HG03064 (cell line): Measurements from ENCODE around the gene ARF3.
A peak's percentile ranks its signal among the peaks of the same experiment; 100 is the strongest.

Experiments used
- ATAC-seq: cut with Tn5 transposase; IDR thresholded peaks from one replicate; pipeline ENCODE4 v1.9.1; 2021; ENCODE audit warnings: low read depth; ENCODE audit not compliant: unreplicated experiment

Gene ARF3

DNA sequence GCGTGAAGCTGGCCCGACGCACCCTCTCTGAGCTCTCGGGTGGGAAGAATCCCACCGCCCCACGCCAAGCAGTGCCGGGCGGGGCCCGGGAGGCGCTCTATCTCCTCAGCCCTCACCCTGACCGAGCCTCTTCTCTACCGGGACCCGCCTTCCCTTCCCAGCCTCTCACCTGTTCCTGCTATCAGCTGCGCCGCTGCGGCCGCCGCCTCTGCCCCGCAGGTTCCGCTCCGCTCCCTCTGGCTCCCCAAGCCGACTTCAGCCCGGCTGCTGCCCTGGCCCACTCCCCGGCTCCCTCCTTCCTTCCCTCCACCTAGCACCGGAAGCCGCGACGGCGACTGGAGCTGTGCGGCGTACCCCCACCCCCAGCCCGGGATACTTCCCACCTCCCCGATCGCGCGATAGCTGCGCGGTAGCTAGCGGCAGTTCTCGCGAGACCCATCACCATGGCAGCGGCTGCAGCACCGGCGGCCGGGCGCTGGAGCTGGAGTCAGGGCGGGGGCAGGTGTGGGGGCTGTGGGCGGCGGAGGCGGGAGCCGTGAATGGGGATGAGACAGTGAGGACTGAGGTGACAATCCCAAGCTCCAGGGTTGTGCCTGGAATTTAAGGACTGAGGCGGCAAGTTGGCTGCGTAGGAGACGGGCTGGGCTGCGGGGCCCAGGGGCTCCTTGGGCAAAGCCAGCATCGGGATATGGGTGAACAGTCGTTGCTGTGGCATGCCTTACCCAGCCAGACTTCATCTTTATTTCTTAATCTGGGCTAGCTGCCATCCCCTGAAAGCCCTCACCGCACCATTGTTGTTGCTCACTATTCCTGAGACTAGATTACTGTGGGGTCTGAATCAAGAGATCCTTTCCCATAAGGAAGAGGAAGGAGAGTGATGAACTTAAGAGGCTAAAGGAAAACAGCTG, at the start of gene ARF3:
Gene ARF3, minus strand, starts transcription at position 347 of the 908 bp plus-strand sequence. CDS start 16,392 bp downstream, outside the sequence.
- peak; percentile 82 for ATAC-seq

DNA sequence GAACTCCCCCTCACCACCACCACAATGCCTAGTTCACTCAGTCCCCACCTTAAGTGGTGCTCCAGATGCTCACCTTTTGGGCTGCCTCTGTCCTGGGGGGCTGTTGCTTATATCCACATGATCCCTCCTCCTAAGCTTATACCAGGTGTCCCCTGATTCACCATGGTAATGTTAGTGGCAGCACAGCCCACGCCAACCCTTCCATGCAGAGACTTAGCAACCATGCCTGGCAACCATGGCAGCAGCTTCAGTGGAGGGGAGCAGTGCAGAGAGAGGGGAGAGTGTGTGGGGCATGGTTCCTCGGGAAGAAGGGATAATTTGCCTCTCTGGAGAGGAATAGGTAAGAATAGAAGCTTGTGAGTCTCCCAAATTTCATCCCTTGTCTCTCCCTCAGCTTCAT, 43.1 kb upstream of the ARF3 start:
- ATAC-seq, result no peak

DNA sequence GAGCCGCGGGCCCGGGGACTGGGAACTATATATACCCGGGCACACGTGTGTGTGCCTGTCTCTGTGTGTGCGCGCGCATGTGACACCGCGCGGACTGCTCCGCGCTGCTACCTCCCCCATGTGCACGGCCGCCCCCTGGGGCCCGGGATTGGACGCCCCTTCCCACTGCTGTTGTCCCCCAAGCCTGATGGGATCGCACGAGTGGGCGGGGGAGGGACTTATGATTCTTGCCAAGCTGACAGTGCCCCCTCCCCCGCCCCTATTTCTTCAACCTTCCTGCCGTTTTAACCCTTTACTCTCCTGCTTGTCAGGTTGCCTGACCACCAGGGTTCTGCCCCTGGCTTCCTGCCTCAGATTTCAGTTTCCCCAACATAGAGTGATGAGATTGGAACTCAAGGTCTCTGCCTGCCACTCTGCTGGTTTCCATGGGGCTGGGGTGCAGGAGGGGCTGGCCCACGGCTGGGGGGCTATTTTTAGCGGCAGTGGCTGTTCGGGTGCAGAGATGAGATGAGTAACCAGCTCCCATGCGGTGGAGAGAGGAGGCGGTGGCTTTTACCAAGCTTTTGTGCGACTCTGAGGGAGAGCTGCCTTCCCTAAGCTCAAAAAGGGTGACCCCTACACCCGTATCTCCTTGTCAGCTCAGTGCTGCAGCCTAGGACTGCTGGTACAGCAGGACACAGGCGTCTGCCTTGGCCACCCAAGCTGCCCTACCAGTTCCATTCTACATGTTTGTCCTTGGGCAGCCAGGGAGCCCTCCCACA, 42.3 kb upstream of the ARF3 start, which contains the start of gene DDN:
Gene DDN, minus strand, starts transcription at position 5 of the 761 bp plus-strand sequence. CDS start 88 bp downstream, outside the sequence.
- ATAC-seq, result no peak

DNA sequence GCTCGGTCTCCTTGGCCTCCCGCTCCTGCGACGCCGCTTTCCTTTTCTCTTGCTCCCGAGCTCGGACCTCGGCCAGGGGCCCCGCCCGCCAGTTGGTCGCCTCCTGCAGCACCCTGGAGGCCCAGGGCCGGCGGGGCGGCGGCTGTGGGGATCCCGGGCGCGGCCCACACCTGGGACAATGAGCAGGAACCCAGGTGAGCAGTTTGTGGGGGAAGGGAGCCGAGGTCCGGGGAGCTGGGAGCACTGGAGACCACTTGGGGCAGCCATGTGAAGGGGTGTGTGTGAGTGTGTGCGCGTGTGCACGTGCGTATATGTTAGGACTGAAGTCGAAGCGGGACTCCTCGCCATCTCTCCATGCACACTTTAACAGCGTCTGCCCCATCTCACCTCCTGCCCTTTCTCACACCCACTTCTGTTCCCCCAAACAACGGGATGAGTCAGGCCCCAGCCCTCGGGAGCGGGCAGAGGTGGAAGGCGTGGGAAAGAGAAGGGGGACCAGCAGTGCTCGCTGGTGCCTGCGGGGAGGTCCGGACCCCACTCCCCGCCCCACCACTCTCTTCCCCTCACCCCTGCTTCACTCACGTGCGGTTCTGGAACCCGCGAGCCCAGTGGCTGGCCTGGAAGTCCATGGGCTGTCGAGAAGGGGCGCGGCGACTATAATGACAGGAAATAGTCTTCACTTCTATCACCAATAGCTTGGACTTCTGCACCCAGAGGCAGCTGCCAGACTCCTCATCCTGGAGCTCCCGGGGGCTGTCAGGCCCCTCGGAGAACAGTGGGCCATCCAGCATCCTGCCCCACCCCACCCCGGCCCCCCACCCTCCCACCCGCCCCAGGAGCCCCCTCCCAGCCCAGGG, 41.4 kb upstream of the ARF3 start:
- no peak for ATAC-seq

DNA sequence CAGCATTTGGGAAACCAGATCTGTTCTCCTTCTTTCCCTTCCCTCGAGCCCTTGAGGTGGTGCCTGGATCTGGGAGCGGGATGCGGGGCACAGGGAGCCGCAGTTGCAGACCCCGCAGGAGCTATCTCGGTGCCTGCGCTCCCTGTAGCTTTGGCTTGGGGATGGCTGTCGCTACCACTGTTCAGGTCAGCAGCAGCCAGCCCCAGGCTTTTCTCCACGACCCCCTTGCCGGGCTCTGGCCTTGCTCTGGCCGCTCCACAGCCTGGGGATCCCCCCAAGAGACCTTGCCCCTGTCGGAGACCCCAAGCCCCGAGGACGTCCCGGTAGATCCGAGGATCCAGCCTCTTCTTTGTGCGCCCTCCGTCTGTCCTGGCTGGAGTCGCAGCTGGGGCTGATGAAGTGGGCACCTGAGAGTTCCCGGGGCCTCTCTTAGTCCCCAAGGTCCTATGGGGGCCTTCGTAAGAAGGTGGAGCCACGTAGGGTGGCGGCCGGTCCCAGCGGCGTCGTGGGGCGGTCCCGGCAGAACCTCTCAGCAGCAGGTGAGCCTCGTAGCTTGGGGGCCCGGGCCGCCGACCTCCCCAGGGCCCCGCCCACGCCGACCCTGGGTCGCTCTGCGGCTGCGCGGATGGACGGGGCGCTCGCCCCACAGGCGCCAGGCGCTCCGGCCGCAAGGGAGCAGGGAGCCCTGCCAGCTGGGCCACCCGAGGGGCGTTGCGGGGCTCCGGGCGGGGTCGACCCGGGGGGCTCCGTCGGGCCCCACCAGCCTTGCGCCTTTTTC, 40.6 kb upstream of the ARF3 start:
- no peak for ATAC-seq

DNA sequence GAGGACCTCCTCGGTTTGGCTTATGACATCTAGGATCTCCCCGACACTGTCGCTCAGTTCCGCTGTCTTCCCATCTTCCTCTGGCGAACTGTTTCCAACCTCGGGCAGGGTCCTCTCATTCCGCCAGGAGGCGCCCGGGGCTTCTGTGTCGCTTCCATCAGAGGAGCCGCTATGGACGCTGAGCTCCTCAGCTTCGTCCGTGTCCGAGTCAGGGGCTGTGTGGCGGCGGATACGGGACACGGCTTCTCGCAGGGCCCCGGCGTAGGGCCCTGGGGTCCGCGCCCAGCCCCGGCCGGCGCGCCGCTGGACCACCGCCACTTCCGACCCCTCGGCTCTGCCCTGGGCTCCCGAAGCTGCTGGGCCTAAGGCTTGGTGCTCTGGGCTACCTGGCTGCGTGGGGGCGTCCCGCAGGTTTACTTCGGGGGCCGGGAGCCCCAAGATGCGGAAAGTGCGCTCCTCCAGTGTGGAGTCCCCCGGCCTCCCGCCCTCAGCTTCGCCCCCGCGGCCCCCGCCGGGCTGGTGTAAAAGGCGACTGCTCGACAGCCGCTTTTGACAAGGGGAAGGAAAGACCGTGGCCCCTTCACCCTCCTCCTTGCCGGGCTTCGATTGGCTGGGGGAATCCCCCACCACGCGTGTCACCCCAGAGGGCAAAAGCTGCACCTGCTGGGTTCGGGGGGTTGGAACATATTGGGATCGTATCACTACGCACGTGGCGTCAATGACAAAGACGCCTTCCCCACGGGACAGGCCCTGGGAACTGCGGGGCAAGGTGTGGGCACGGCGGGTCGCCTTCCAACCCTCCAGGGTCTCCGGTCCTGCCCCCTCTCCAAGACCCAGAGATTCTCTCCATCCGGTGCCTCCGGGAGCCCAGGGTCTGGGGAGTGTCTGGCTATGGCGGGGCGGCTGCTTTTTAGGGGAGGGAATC, 39.8 kb upstream of the ARF3 start:
- no peak for ATAC-seq

DNA sequence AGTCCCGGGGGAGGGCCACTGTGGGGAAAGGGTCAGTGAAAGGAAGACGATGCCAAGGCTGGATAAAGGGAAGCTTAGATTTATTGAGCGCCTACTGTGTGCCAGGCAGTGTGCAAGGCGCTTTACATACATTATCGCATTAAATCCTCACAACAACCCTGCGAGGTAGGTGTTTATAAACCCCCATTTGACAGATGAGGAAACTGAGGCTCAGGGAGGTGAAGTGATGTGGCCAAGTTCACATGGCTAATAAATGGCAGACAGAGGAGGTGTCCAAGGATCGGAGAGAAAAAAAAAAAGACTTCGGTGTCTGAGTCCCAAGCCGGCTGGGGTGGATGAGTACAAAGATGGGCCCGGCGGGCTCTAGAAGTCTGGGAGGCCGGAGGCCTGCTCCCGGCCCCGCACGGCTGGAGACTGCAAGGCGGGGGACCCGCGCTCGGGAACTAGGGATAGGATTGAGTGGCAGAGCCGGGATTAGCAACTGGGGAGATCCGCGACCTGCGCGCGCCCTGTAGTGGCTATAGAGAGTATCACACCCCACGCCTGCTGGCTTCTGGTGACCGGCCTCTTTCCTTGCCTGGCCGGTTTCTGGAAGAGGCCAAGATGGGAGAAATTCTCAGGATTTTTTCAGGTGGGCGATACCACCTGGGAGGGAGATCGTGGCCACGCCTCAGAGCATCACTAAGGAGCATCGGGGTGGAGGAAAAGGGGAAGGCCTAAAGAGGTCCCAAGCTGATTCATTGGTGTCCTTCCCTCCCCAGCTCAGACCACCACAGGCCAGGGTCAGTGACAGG, 38.0 kb upstream of the ARF3 start:
- no peak for ATAC-seq

DNA sequence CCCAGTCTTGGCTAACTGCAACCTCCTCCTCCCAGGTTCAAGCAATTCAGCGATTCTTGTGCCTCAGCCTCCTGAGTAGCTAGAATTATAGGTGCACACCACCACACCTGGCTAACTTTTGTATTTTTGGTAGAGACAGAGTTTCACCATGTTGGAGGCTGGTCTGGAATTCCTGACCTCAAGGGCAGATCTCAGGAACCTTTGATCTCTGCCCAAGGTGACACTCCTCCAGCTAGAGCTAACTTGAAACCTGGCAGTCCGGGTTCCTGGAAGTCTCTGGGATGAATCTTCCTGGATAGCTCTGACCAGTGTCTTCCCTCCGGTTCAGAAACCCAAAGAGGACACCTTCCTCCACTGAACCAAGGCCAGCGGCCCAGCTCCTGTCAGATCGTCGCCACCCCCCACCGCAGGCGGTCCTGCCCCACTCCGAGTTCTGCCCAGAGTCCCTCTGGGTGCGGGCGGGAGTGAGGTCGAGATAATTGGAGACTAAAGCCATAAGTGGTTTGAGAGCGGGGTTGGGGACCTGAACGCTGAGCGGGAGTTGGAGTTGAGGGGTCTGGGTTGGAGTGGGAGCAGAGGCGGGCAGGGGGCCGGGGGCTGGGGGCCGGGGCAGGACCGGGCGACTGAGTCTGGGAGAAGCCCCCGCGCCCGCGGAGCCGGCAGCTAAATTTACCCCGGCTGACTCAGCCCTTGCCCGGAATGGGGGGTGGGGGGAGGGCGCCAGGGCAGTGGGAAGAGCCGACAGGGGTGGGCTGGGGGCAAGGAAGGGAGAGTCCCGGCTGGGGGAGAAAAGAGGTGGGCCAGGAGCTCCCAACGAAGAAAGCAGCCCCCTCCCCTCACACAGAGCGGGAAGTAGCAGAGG, 37.2 kb upstream of the ARF3 start:
- no peak for ATAC-seq

DNA sequence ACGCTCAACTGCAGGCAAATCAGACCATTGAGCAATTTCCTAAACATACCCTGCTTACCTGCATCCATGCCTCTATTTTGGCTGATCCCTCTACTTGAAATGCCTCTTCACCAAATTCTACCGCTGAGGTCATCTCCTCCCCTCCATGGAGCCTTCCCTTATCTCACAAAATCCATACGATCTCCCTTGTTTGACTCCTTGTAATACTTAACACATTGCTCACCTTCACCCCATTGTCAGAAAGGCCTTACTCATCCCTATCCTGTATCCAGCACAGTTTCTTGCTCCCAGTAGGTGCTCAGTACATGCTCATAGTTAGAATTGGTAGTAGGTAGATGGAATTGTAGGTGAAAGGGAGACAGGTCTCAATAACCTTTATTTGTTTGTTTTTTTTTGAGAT, 36.5 kb upstream of the ARF3 start:
- no peak for ATAC-seq

DNA sequence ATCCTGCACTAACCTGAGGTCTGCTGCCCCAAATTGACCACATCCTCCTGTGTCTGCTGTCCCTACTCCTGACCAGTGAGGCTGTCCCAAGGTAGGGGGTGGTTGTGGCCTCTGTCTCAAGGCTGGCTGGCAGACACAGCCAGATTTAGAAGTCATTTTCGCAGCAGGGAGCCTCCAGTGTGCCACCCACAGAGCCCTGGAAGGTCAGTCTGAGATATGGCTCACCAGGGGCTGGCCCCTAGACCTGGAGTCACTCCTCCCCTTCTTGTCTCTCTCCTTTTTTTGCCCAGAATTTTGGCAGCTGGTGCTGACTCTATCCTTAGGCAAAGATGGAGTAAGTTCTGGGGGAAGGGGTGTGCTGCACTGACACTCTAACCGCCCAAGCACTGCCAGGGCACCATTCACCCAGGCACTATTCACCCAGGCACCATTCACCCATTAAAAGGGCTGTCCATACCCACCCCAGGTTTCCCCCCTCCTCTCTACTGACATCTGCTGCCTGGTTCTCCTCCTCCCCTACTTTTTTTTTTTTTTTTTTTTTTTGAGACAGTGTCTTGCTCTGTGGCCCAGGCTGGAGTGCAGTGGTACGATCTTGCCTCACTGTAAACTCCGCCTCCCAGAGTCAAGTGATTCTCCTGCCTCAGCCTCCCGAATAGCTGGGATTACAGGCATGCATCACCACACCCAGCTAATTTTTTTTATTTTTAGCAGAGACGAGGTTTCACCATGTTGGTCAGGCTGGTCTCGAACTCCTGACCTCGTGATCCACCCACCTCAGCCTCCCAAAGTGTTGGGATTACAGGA, 34.2 kb upstream of the ARF3 start:
- no peak for ATAC-seq

DNA sequence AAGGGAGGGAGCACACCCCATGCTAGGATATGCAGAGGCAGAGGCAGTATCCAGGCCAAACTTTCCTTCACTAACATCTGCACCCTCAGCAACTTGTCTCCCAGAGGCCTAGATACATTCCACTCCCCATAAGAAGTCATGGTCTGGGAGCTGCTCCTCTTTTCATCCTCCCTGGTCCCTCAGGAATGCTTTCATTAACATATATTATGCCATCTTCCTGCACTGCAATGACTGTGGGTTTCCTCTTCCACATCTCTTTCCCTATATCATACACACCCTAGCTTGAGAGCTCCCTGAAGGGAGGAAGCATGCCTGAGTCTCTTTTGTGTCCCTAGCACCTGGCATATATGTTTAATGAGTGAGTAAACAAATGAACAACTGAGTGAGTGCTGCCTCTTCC, 33.3 kb upstream of the ARF3 start:
- no peak for ATAC-seq

DNA sequence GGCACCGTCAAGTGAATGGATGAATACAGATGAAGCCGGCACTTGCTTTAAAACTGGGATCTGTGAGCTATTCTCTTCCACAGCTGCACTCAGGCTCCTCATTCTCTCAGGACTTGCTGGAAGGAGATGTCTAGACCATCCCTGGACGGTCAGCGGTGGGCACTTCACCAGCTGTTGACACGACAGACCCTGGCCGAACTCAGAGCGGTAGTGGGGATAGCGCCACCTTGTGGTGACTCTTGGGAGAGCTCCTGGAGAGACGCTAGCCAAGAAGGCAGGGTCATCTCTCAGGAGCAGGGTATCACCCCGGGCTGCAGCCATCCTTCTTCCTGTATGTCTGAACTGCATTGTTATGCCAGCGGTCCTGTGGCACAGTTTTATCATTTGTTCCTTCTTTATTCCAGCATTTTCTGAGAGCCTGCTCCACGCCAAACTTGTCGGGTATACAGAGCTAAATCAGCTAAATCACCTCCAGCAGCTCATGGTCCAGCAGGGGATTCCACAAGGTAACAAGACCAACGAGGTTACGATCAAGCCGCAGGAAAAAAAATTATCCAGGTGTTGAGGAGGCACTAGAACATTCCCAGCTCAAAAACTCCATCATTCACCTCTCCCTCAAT, 30.9 kb upstream of the ARF3 start:
- ATAC-seq, result no peak

DNA sequence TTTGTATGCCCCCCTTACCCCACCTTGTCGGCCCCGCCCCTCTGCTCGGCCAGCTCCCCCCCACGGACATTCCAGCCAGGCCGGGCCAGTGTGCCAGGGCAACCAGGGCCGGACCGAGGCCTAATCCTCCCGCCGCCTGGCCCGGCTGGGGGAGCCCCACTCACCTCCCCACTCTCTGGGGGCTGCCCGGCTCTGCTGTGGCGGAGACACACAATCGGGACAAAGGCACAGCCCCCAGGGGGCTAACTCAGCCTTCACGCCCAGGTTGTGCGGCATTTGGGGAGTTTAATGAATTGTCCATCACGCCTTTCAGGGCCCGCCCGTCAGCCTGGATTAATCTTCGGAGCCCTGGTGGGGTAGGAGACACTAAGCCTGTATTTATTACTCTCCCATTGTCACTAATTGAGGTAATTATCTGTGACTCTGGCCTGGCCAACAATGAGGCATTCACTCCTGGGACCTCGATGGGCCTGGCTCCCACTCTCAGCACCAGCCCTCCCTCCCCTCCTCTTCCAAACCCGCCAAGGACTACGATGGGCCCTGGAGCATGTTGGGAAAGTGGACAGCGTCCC, 29.5 kb upstream of the ARF3 start:
- ATAC-seq, result no peak

DNA sequence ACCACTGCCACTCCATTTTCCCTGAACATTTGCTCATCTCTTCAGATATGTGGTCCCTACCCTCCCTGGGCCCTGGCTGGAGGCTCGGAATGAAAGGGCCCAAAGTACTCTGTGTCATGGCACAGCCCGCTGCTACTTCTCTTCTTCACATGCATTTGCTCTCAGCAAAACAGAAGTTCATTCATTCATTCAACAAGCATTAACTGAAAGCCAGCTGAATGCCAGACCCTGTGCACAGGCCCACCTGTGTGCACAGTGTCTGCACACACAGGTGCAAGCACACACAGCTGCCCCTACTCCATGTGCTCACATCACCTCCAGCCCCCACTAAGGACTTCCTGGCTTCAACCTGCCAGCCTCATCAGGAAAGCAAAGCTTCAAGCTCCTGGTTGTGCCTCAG, 28.6 kb upstream of the ARF3 start:
- no peak for ATAC-seq

DNA sequence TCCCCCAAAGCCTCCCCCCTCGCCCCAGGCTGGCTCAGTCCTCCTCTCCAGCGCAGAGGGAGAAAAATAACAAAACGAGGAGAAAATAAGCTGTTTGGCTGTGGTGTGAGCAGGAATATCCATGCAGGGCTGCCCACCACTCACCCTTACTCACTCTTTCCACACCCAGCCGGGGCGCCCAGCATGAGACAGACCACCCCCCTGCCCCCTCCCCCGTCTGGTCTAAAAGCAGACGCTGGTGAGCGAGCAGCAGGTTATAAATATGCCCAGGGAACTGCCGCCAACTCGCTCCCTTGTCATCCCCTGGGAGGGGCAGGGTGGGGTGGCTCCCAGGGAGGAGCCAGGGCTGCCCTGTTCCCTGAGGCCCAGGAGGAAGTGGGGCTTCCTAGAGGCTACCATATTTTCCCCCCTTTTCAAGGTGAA, 28.2 kb upstream of the ARF3 start:
- no peak for ATAC-seq
